Keratinocyte (primary cell): ENCODE results near the gene FSIP1. TPM values are rescaled to one million over a fixed set of nuclear protein-coding genes. Genes with fewer than 3 reads are reported as not detected.

Experiments used
- DNase-seq: peaks from one replicate; pipeline ENCODE4 v3.0.0-alpha.2; 2011; ENCODE audit warnings: low read depth, missing footprints, low spot score
- FAIRE-seq: peaks from 2 replicates; lab custom pipeline; 2011; peaks lifted over from hg19 to GRCh38; lab: Jason Lieb, UNC
- H2AFZ ChIP-seq: 2 replicates; pipeline ENCODE4 v1.6.0; 2012; ENCODE audit warnings: low read length, control low read depth, inconsistent platforms; ENCODE audit not compliant: control insufficient read depth
- H3K27ac ChIP-seq: 2 replicates; pipeline ENCODE4 v1.5.1; 2011; ENCODE audit warnings: low read length; ENCODE audit not compliant: control insufficient read depth, insufficient read depth
- H3K27me3 ChIP-seq: 3 replicates; pipeline ENCODE4 v1.6.0; 2011; ENCODE audit warnings: low read length; ENCODE audit not compliant: control insufficient read depth, insufficient read depth; ENCODE audit errors: extremely low read depth
- H3K36me3 ChIP-seq, 2 experiments: 2 replicates in 1 of 2; 3 replicates in 1 of 2; pipeline ENCODE4 v1.5.1; 2011; ENCODE audit warnings: low read length in 2 of 2, mild to moderate bottlenecking in 1 of 2; ENCODE audit not compliant: control insufficient read depth in 2 of 2, insufficient read depth in 2 of 2; ENCODE audit errors: extremely low read depth in 1 of 2
- H3K4me1 ChIP-seq: 3 replicates; pipeline ENCODE4 v1.5.1; 2011; ENCODE audit warnings: low read length; ENCODE audit not compliant: control insufficient read depth, insufficient read depth; ENCODE audit errors: extremely low read depth
- H3K4me2 ChIP-seq: 3 replicates; pipeline ENCODE4 v1.6.0; 2011; ENCODE audit warnings: low read depth, low read length; ENCODE audit not compliant: control insufficient read depth, insufficient read depth; ENCODE audit errors: extremely low read depth
- H3K4me3 ChIP-seq, 3 experiments: fragments of 200-600 bp in 1 of 3; sonication (generic) in 1 of 3; 2 replicates in 2 of 3; 3 replicates in 1 of 3; pipeline ENCODE4 v1.5.1; 2011 to 2016; ENCODE audit warnings: low read length in 3 of 3, mild to moderate bottlenecking in 3 of 3, control low read depth in 2 of 3, inconsistent platforms in 1 of 3, low read depth in 1 of 3, mixed read lengths in 1 of 3, mixed run types in 1 of 3, moderate library complexity in 1 of 3; ENCODE audit not compliant: control insufficient read depth in 2 of 3, insufficient read depth in 2 of 3; ENCODE audit errors: extremely low read depth in 1 of 3
- H3K79me2 ChIP-seq: 2 replicates; pipeline ENCODE4 v1.6.0; 2012; ENCODE audit warnings: low read length; ENCODE audit not compliant: control insufficient read depth, insufficient read depth
- H3K9ac ChIP-seq: 3 replicates; pipeline ENCODE4 v1.6.0; 2011; ENCODE audit warnings: low read length; ENCODE audit not compliant: control insufficient read depth, insufficient read depth; ENCODE audit errors: extremely low read depth
- H3K9me1 ChIP-seq: 3 replicates; pipeline ENCODE4 v1.6.0; 2011; ENCODE audit warnings: low read length; ENCODE audit not compliant: control insufficient read depth, insufficient read depth; ENCODE audit errors: extremely low read depth
- H3K9me3 ChIP-seq: 2 replicates; pipeline ENCODE4 v1.5.1; 2012; ENCODE audit warnings: low read depth, low read length; ENCODE audit not compliant: control insufficient read depth
- H4K20me1 ChIP-seq: 3 replicates; pipeline ENCODE4 v1.6.0; 2011; ENCODE audit warnings: low read length; ENCODE audit not compliant: control insufficient read depth, insufficient read depth; ENCODE audit errors: extremely low read depth
- CTCF ChIP-seq, 3 experiments: IDR thresholded peaks in 1 of 3; conservative IDR thresholded peaks in 1 of 3; optimal IDR thresholded peaks in 1 of 3; 2 replicates in 2 of 3; 3 replicates in 1 of 3; pipeline versions ENCODE3 to v1.5.1; 2011; ENCODE audit warnings: low read length in 3 of 3, mild to moderate bottlenecking in 3 of 3, moderate library complexity in 2 of 3, control low read depth in 1 of 3, inconsistent platforms in 1 of 3; ENCODE audit not compliant: insufficient read depth in 2 of 3; ENCODE audit errors: extremely low read depth in 1 of 3
- EZH2 ChIP-seq: IDR thresholded peaks from one replicate; pipeline ENCODE4 v1.6.1; 2012; ENCODE audit warnings: inconsistent platforms, mild to moderate bottlenecking, low read length, moderate library complexity
- dilution Hi-C: fragments of 300-500 bp; cut with MboI; formaldehyde crosslinking; loops from one replicate; pipeline ENCODE4 v1.7.0; 2020; ENCODE audit warnings: low sequenced_read_pairs; ENCODE audit not compliant: extremely low pct_ligation_motif_present
- polyA plus RNA-seq, 5 experiments: library from polyadenylated mRNA; depleted of rRNA in 3 of 5; stranded (reverse) in 3 of 5; stranded (forward) in 1 of 5; unstranded in 1 of 5; fragments of >200 nt; gene quantifications; 1 replicate in 1 of 5; 2 replicates in 3 of 5; 3 replicates in 1 of 5; pipeline versions ENCODE4 v1.2.1 to v1.2.3, GENCODE V29; 2011 to 2012; ENCODE audit warnings: missing spikeins in 2 of 5, low read depth in 1 of 5, low replicate concordance in 1 of 5

Gene FSIP1
- polyA plus RNA-seq, 1 donor (not counting 4 experiments of a cell fraction or from before 2014, with no cell fraction given), result 1.5 TPM

GRCh38 chr15:39710681-39711080, 72.0 kb downstream of the FSIP1 start:
- Histone ChIP-seq H3K79me2 (no peaks in the 10 kb centered on the region), H4K20me1 (no peaks in the 10 kb centered on the region), H3K4me3 (no peak overlapping the region), H3K27me3 (no peaks in the 10 kb centered on the region), H3K9me1 (no peaks in the 10 kb centered on the region), H3K4me2 (no peak overlapping the region), H3K27ac (no peak overlapping the region), H2AFZ (no peak overlapping the region), H3K9me3 (no peaks in the 10 kb centered on the region), H3K36me3 (no peaks in the 10 kb centered on the region), H3K4me1 (no peaks in the 10 kb centered on the region), H3K9ac (no peak overlapping the region)
- no peak for TF ChIP-seq CTCF (optimal IDR thresholded peaks at IDR 0.05 in 1 of 3, IDR thresholded peaks at IDR 0.05 in 1 of 3, conservative IDR thresholded peaks at IDR 0.05 in 1 of 3; ENCODE audit: extremely low read depth in 1 of 3, insufficient read depth in 2 of 3, low read length in 3 of 3)
- TF ChIP-seq EZH2, result no peak
- DNase-seq (no peak), FAIRE-seq (no peak)
- dilution Hi-C loops, result no loop called here

GRCh38 chr15:39709941-39710340, 72.7 kb downstream of the FSIP1 start:
- H3K27ac ChIP-seq, result no peak overlapping the region
- H3K9ac ChIP-seq, result no peak overlapping the region
- H3K79me2 ChIP-seq, result no peaks in the 10 kb centered on the region
- H3K4me3 ChIP-seq, result no peak overlapping the region
- no peaks in the 10 kb centered on the region for H3K9me3 ChIP-seq
- no peak for DNase-seq
- H3K27me3 ChIP-seq, result no peaks in the 10 kb centered on the region
- no peaks in the 10 kb centered on the region for H3K4me1 ChIP-seq
- dilution Hi-C loops, result no loop called here
- TF ChIP-seq EZH2, result no peak
- TF ChIP-seq CTCF (optimal IDR thresholded peaks at IDR 0.05 in 1 of 3, IDR thresholded peaks at IDR 0.05 in 1 of 3, conservative IDR thresholded peaks at IDR 0.05 in 1 of 3; ENCODE audit: extremely low read depth in 1 of 3, insufficient read depth in 2 of 3, low read length in 3 of 3), result no peak
- no peak overlapping the region for H2AFZ ChIP-seq
- no peaks in the 10 kb centered on the region for H3K9me1 ChIP-seq
- H3K36me3 ChIP-seq, result no peaks in the 10 kb centered on the region
- no peaks in the 10 kb centered on the region for H4K20me1 ChIP-seq
- H3K4me2 ChIP-seq, result no peak overlapping the region
- FAIRE-seq, result no peak
